Astrocyte (in vitro differentiated cells and primary cell): ENCODE data around the gene PM20D2.

Source experiments
- EZH2 ChIP-seq: IDR thresholded peaks from 2 replicates; pipeline ENCODE4 v1.6.1; 2012; ENCODE audit warnings: mild to moderate bottlenecking, low read length, inconsistent platforms; ENCODE audit not compliant: insufficient read depth
- TF ChIP-seq, protein P1 (sequence below): IDR thresholded peaks from 2 replicates; pipeline ENCODE4 v1.5.1; 2011; ENCODE audit warnings: low read depth, mild to moderate bottlenecking, inconsistent platforms, low read length, moderate library complexity; ENCODE audit not compliant: insufficient read depth

GRCh38 chr6:89184344-89184743 lies 38.5 kb downstream of the PM20D2 start:
- TF ChIP-seq, protein P1, sequence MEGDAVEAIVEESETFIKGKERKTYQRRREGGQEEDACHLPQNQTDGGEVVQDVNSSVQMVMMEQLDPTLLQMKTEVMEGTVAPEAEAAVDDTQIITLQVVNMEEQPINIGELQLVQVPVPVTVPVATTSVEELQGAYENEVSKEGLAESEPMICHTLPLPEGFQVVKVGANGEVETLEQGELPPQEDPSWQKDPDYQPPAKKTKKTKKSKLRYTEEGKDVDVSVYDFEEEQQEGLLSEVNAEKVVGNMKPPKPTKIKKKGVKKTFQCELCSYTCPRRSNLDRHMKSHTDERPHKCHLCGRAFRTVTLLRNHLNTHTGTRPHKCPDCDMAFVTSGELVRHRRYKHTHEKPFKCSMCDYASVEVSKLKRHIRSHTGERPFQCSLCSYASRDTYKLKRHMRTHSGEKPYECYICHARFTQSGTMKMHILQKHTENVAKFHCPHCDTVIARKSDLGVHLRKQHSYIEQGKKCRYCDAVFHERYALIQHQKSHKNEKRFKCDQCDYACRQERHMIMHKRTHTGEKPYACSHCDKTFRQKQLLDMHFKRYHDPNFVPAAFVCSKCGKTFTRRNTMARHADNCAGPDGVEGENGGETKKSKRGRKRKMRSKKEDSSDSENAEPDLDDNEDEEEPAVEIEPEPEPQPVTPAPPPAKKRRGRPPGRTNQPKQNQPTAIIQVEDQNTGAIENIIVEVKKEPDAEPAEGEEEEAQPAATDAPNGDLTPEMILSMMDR = no peak
- TF ChIP-seq EZH2 = no peak
